BE2C (cell line): Measurements from ENCODE around the gene RTKN.
"Not testable (repeated sequence)": the region's sequence is repeated elsewhere in the genome, so short reads cannot be mapped to it uniquely, and the experiment has no call there.

Source experiments
- DNase-seq: peaks from one replicate; pipeline ENCODE4 v3.0.0-alpha.2; 2020
- H3K27me3 ChIP-seq: fragments of 250-450 bp; sonication (Bioruptor Pico); 2 replicates; pipeline ENCODE4 v1.5.1; 2020; ENCODE audit warnings: mild to moderate bottlenecking
- H3K36me3 ChIP-seq: fragments of 250-450 bp; sonication (Bioruptor Pico); 2 replicates; pipeline ENCODE4 v1.5.1; 2020; ENCODE audit warnings: mild to moderate bottlenecking
- H3K4me1 ChIP-seq: fragments of 250-450 bp; sonication (Bioruptor Pico); 2 replicates; pipeline ENCODE4 v1.5.1; 2020
- H3K4me3 ChIP-seq: 2 replicates; pipeline ENCODE4 v1.5.1; 2011; ENCODE audit warnings: low read depth, low read length
- H3K9me3 ChIP-seq: fragments of 250-450 bp; sonication (Bioruptor Pico); 2 replicates; pipeline ENCODE4 v1.5.1; 2020
- TF ChIP-seq, protein P1 (sequence below): IDR thresholded peaks from 2 replicates; pipeline ENCODE4 v1.5.1; 2012; ENCODE audit warnings: mild to moderate bottlenecking, low read depth, low read length

The RTKN gene

DNA sequence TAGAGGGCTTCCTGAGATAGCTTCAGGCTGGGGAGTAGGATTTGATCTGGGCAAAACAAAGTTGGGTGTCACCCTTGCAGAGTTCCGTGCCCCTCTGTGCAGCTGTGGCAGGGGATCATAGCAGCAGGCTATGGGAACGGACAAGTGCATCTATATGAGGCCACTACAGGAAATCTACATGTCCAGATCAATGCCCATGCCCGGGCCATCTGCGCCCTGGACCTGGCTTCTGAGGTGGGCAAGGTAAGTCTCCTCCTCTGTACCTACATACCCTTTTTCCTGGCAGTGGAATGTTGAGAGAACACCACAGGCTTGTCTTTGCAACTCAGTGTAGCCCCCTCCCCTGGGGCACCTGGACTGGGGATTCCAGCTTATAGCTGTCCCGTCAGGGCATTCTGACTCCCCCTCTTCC is 16.7 kb downstream of the RTKN start:
- Histone ChIP-seq H3K27me3 (no peaks in the 10 kb centered on the region), H3K4me1 (no peaks in the 10 kb centered on the region), H3K36me3 (no peaks in the 10 kb centered on the region), H3K9me3 (no peaks in the 10 kb centered on the region), H3K4me3 (no peak overlapping the region)
- DNase-seq: no peak
- TF ChIP-seq, protein P1, sequence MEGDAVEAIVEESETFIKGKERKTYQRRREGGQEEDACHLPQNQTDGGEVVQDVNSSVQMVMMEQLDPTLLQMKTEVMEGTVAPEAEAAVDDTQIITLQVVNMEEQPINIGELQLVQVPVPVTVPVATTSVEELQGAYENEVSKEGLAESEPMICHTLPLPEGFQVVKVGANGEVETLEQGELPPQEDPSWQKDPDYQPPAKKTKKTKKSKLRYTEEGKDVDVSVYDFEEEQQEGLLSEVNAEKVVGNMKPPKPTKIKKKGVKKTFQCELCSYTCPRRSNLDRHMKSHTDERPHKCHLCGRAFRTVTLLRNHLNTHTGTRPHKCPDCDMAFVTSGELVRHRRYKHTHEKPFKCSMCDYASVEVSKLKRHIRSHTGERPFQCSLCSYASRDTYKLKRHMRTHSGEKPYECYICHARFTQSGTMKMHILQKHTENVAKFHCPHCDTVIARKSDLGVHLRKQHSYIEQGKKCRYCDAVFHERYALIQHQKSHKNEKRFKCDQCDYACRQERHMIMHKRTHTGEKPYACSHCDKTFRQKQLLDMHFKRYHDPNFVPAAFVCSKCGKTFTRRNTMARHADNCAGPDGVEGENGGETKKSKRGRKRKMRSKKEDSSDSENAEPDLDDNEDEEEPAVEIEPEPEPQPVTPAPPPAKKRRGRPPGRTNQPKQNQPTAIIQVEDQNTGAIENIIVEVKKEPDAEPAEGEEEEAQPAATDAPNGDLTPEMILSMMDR: no peak

DNA sequence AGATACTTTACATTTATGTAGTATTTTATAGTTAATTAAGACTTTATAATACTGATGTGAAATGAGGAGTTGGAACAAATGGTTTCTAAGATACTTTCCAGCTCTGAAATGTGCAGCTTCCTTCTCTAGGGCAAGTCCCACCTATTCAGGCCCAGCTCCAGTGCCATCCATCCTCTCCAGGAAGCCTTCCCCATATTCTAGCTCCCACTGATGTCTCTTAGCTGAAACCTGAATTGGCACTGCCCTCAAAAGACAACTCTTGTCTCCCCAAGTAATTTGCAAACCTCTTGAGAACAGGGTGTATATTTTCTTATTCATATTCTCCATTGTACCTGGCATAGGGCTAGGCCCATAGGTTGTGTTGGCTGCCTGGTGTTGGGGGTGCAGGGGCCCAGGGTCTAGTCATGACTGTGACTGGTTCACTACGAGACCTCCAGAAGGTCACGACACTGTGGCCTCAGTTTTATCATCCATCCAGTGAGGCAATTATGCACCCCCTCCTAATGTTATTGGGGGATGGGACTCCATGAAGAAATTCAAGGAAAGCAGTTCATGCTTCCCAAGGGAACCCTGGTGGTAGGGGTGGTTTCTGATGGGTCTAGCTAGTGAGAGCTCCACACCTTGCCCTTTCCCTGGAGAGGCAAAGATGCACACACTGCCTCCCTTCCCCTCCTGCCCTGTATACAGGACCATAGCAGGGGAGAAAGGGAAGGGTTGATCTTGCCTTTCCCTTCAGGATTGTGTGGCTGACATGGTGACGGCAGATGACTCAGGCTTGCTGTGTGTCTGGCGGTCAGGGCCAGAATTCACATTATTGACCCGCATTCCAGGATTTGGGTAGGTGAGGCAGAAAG is 17.4 kb downstream of the RTKN start:
- DNase-seq: no peak
- Histone ChIP-seq H3K4me1 (no peaks in the 10 kb centered on the region), H3K36me3 (no peaks in the 10 kb centered on the region), H3K27me3 (no peaks in the 10 kb centered on the region), H3K9me3 (no peaks in the 10 kb centered on the region), H3K4me3 (no peak overlapping the region)
- TF ChIP-seq, protein P1: no peak

DNA sequence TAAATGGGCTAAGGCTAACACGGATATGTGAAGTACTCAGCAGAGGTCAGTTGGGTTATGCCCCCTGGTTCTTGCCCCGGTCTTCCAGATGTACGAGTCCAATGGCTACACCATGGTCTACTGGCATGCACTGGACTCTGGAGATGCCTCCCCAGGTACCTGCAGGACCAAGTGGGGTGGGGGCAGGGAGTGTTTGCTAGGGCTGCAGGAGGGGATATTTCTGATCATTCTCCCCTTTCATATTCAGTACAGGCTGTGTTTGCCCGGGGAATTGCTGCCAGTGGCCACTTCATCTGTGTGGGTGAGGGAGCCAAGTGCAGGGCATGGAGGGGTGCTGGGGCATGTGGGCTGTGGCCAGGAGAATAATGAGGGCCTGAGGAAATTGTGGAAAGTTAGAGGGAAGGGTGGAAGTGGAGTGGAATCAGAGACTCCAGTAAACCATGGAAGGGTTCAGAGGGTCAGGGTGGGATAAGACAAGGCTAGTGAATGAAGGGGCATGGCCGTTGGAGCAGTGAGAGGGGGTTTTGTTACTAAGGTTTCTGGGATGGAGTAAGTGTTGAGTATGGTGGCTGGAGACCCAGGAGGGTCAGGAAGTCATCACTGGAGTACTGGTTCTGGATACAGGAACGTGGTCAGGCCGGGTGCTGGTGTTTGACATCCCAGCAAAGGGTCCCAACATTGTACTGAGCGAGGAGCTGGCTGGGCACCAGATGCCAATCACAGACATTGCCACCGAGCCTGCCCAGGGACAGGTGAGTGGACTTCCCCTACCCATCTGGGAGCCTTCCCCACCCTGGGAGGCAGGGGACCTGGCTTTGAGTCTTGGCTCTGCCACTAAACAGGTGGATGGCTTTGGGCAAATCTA is 18.3 kb downstream of the RTKN start:
- Histone ChIP-seq H3K27me3 (no peaks in the 10 kb centered on the region), H3K36me3 (no peaks in the 10 kb centered on the region)
- TF ChIP-seq, protein P1: no peak

DNA sequence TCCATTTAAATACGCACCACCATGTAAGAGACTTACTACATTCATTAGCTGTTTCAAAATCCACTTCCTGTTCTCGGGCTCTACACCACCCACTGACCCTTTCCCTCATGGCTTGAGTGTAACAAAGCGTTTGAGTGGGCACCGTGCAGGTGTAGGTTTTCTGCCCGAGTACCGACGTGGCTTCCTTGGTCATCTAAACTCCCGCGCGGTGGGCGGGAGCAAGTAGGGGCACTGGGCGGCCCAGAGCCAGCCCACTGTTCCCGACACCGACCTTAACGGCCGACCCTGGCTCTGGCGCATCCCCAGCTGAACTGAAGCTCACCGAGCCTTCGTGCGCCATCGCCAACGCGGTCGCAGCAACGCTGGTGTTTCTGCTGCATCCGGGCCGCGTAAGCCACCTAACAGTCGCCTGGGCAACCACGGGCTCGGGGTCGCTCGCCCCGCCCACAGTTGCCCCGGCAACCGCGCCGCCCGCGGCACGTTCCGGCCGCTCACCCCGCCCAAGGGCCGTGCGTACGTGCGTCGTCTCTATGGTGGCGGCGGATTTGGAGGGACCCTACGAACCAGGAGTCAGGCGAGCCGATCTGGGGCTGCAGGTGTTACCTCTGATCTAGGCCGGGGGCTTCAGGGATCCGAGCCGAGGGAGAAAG is 20.4 kb downstream of the RTKN start, which contains the start of the genes C2orf81 and WDR54:
TSS of gene C2orf81 (minus strand) at position 399 of the 650 bp plus-strand sequence. CDS start at position 340, 59 bp downstream.
TSS of gene WDR54 (plus strand) at position 510 of the 650 bp plus-strand sequence. CDS start 424 bp downstream, outside the sequence.
- Histone ChIP-seq H3K9me3 (no peaks in the 10 kb centered on the region), H3K4me1 (no peaks in the 10 kb centered on the region), H3K36me3 (no peaks in the 10 kb centered on the region), H3K27me3 (no peaks in the 10 kb centered on the region), H3K4me3 (peak within 1 kb of the TSS; percentile 78)
- peak; percentile 89 for DNase-seq
- TF ChIP-seq, protein P1: no peak

More for the DNA sequence above, 18.3 kb downstream of the RTKN start:
- Histone ChIP-seq H3K4me1 (no peaks in the 10 kb centered on the region), H3K9me3 (no peaks in the 10 kb centered on the region), H3K4me3 (no peak overlapping the region)
- no peak for DNase-seq

DNA sequence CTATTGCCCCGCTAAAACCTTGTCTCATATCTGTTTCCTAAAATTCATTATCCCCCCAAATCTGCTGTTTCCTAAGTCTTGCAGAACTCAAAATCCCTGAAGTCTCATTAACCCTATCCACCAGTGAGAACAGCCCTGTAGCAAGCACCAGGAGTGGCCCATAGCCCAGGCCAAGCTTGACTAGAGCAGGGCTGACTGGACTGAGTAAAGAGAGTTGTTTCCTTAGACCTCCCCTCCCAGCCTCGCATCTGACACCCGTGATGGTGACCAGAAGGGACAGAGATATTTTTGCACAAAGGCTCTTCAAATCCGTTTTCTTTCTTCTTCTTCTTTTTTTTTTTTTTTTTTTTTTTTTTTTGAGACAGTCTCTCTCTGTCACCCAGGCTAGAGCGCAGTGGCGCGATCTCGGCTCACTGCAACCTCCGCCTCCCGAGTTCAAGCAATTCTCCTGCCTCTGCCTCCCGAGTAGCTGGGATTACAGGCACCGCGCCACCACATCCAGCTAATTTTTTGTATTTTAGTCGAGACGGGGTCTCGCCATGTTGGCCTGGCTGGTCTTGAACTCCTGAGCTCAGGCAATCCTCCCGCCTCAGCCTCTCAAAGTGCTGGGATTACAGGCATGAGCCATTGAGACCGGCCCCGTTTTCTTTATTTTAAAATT is 21.2 kb downstream of the RTKN start:
- not testable (repeated sequence) for DNase-seq, H3K27me3 ChIP-seq, H3K4me1 ChIP-seq, H3K36me3 ChIP-seq, H3K9me3 ChIP-seq
- H3K4me3 ChIP-seq: peak overlapping the region; percentile 78

DNA sequence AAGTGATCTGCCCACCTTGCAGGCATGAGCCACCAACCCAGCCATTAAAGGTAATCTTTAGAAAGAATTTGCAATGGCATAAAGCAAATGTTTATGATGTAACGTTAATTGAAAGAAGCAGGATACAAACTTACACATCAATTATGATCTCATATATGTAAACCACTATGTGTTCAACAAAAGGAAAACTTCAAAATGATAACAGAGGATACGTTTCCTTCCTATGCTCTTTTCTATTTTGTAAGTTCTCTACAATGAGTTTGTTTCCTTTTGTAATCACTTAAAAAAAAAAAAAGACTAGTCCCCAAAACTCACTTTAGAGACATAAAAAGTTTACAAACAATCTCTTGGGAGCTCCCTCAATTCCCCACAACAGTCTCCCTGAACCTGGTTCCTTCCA is 21.7 kb downstream of the RTKN start:
- H3K36me3 ChIP-seq: no peaks in the 10 kb centered on the region
- no peaks in the 10 kb centered on the region for H3K9me3 ChIP-seq
- H3K27me3 ChIP-seq: no peaks in the 10 kb centered on the region
- H3K4me3 ChIP-seq: no peak overlapping the region
- no peaks in the 10 kb centered on the region for H3K4me1 ChIP-seq
- no peak for DNase-seq
- TF ChIP-seq, protein P1: no peak
